Measurements from ENCODE around the gene HYAL1. TPM values are rescaled to one million over a fixed set of nuclear protein-coding genes. Genes with fewer than 3 reads are reported as not detected.

HYAL1 gene
- total RNA-seq, 1 experiment from 2014 or later: not detected

GRCh38 chr3:50297384-50297775 is 6.0 kb downstream of the HYAL1 start:
- H3K27me3 ChIP-seq: no peaks in the 10 kb centered on the region
- peaks cover 8% of the 10 kb centered on the region; the same call in 1 of the 2 replicates for H3K4me1 ChIP-seq

GRCh38 chr3:50296721-50297383 is 6.5 kb downstream of the HYAL1 start:
- Histone ChIP-seq H3K27me3 (no peaks in the 10 kb centered on the region), H3K36me3 (no peaks in the 10 kb centered on the region), H3K27ac (no peak overlapping the region), H3K4me1 (peaks cover 8% of the 10 kb centered on the region; the same call in 1 of the 2 replicates), H3K9me3 (replicated peaks) (no peaks in the 10 kb centered on the region), H3K4me3 (no peak overlapping the region)
- no peak for DNase-seq

More at GRCh38 chr3:50297384-50297775, 6.0 kb downstream of the HYAL1 start:
- Histone ChIP-seq H3K4me3 (no peak overlapping the region), H3K36me3 (no peaks in the 10 kb centered on the region), H3K9me3 (replicated peaks) (no peaks in the 10 kb centered on the region), H3K27ac (no peak overlapping the region)
- DNase-seq: no peak

- no peak overlapping the region for H3K4me3 ChIP-seq
Observed at GRCh38 chr3:50295553-50296431, 7.6 kb downstream of the HYAL1 start.

GRCh38 chr3:50294492-50295403 is 8.6 kb downstream of the HYAL1 start:
- Histone ChIP-seq H3K27ac (no peak overlapping the region), H3K36me3 (peaks cover 8% of the 10 kb centered on the region), H3K4me1 (no peaks in the 10 kb centered on the region; the same call in 1 of the 2 replicates), H3K4me3 (no peak overlapping the region), H3K9me3 (replicated peaks) (no peaks in the 10 kb centered on the region), H3K27me3 (no peaks in the 10 kb centered on the region)
- no peak for DNase-seq

More at GRCh38 chr3:50295553-50296431, 7.6 kb downstream of the HYAL1 start:
- Histone ChIP-seq H3K36me3 (no peaks in the 10 kb centered on the region), H3K27me3 (no peaks in the 10 kb centered on the region), H3K9me3 (replicated peaks) (no peaks in the 10 kb centered on the region), H3K27ac (no peak overlapping the region), H3K4me1 (peaks cover 8% of the 10 kb centered on the region; the same call in 1 of the 2 replicates)
- no peak for DNase-seq

GRCh38 chr3:50294089-50294488 is 9.3 kb downstream of the HYAL1 start:
- Histone ChIP-seq H3K36me3 (peaks cover 13% of the 10 kb centered on the region), H3K27ac (no peak overlapping the region), H3K4me1 (no peaks in the 10 kb centered on the region; the same call in 1 of the 2 replicates), H3K9me3 (replicated peaks) (no peaks in the 10 kb centered on the region), H3K27me3 (no peaks in the 10 kb centered on the region), H3K4me3 (no peak overlapping the region)
- DNase-seq: no peak

- Histone ChIP-seq H3K36me3 (peaks cover 19% of the 10 kb centered on the region), H3K4me3 (peak overlapping the region; percentile 79), H3K27ac (no peak overlapping the region; the same call in 1 of the 2 replicates), H3K4me1 (no peaks in the 10 kb centered on the region; the same call in 1 of the 2 replicates), H3K27me3 (no peaks in the 10 kb centered on the region), H3K9me3 (replicated peaks) (no peaks in the 10 kb centered on the region)
- no peak for DNase-seq
Observed at GRCh38 chr3:50293079-50293801, 10.1 kb downstream of the HYAL1 start.

- Histone ChIP-seq H3K27ac (peak within 1 kb of the TSS; percentile 77), H3K4me1 (no peaks in the 10 kb centered on the region; the same call in 1 of the 2 replicates), H3K27me3 (no peaks in the 10 kb centered on the region), H3K9me3 (replicated peaks) (no peaks in the 10 kb centered on the region), H3K36me3 (peaks cover 24% of the 10 kb centered on the region), H3K4me3 (peak within 1 kb of the TSS; percentile 79)
- DNase-seq: peak; percentile 96 to 97
Observed at GRCh38 chr3:50292159-50293078, 11.0 kb downstream of the HYAL1 start, which contains the start of gene IFRD2. Gene IFRD2 (minus strand): TSS chr3:50292429. CDS start chr3:50292274, 155 bp downstream.

GRCh38 chr3:50290161-50290641 is 13.2 kb downstream of the HYAL1 start:
- H3K27ac ChIP-seq: no peak overlapping the region
- no peaks in the 10 kb centered on the region; the same call in 1 of the 2 replicates for H3K4me1 ChIP-seq
- peaks cover 24% of the 10 kb centered on the region for H3K36me3 ChIP-seq
- no peaks in the 10 kb centered on the region for H3K27me3 ChIP-seq
- H3K4me3 ChIP-seq: no peak overlapping the region
- no peak for DNase-seq
- H3K9me3 ChIP-seq (replicated peaks): no peaks in the 10 kb centered on the region

- no peak overlapping the region for H3K4me3 ChIP-seq
Observed at GRCh38 chr3:50289130-50289529, 14.2 kb downstream of the HYAL1 start.

GRCh38 chr3:50288387-50289007 is 14.9 kb downstream of the HYAL1 start:
- Histone ChIP-seq H3K4me1 (no peaks in the 10 kb centered on the region; the same call in 1 of the 2 replicates), H3K36me3 (peaks cover 24% of the 10 kb centered on the region), H3K4me3 (no peak overlapping the region), H3K9me3 (replicated peaks) (no peaks in the 10 kb centered on the region), H3K27me3 (no peaks in the 10 kb centered on the region), H3K27ac (no peak overlapping the region)
- DNase-seq: no peak

More at GRCh38 chr3:50289130-50289529, 14.2 kb downstream of the HYAL1 start:
- no peak for DNase-seq
- H3K27me3 ChIP-seq: no peaks in the 10 kb centered on the region
- H3K9me3 ChIP-seq (replicated peaks): no peaks in the 10 kb centered on the region
- no peaks in the 10 kb centered on the region; the same call in 1 of the 2 replicates for H3K4me1 ChIP-seq
- no peak overlapping the region for H3K27ac ChIP-seq
- peaks cover 24% of the 10 kb centered on the region for H3K36me3 ChIP-seq

- Histone ChIP-seq H3K27ac (no peak overlapping the region), H3K4me1 (no peaks in the 10 kb centered on the region), H3K27me3 (no peaks in the 10 kb centered on the region)
Observed at GRCh38 chr3:50287262-50287661, 16.1 kb downstream of the HYAL1 start.

More at GRCh38 chr3:50287262-50287661, 16.1 kb downstream of the HYAL1 start:
- Histone ChIP-seq H3K4me3 (no peak overlapping the region), H3K36me3 (peaks cover 24% of the 10 kb centered on the region), H3K9me3 (replicated peaks) (no peaks in the 10 kb centered on the region)
- no peak for DNase-seq

All from SJCRH30 (cell line).